ENCODE results near the gene E2F2.
A peak's percentile ranks its signal among the peaks of the same experiment; 100 is the strongest.
"Not testable (repeated sequence)": the region's sequence is repeated elsewhere in the genome, so short reads cannot be mapped to it uniquely, and the experiment has no call there.

E2F2 gene

GRCh38 chr1:23545851-23546250 is 14.8 kb upstream of the E2F2 start:
- DNase-seq: no peak

- DNase-seq: peak; percentile 72
Observed at GRCh38 chr1:23544444-23545389, 13.7 kb upstream of the E2F2 start.

GRCh38 chr1:23543707-23544443 is 12.8 kb upstream of the E2F2 start:
- no peak for DNase-seq

- DNase-seq: not testable (repeated sequence)
Observed at GRCh38 chr1:23542940-23543339, 11.9 kb upstream of the E2F2 start.

- peak; percentile 89 for DNase-seq
Observed at GRCh38 chr1:23539698-23540266, 8.7 kb upstream of the E2F2 start.

- DNase-seq: peak; percentile 85
Observed at GRCh38 chr1:23537296-23537973, 6.4 kb upstream of the E2F2 start.

GRCh38 chr1:23533246-23534023 is 2.4 kb upstream of the E2F2 start:
- peak; percentile 96 for DNase-seq

GRCh38 chr1:23531562-23532094 is 595 bp upstream of the E2F2 start:
- no peak for DNase-seq

- DNase-seq: no peak
Observed at GRCh38 chr1:23530087-23530746, 816 bp downstream of the E2F2 start.

GRCh38 chr1:23529146-23530086 is 1.6 kb downstream of the E2F2 start:
- DNase-seq: no peak

GRCh38 chr1:23528250-23528978 is 2.6 kb downstream of the E2F2 start:
- DNase-seq: peak; percentile 92

GRCh38 chr1:23527900-23528249 is 3.2 kb downstream of the E2F2 start:
- no peak for DNase-seq

- DNase-seq: peak; percentile 44
Observed at GRCh38 chr1:23527366-23527765, 3.7 kb downstream of the E2F2 start.

GRCh38 chr1:23526329-23527041 is 4.5 kb downstream of the E2F2 start:
- no peak for DNase-seq

- no peak for DNase-seq
Observed at GRCh38 chr1:23525558-23526250, 5.3 kb downstream of the E2F2 start.

- DNase-seq: no peak
Observed at GRCh38 chr1:23524716-23525401, 6.2 kb downstream of the E2F2 start.

GRCh38 chr1:23524163-23524562 is 6.9 kb downstream of the E2F2 start:
- no peak for DNase-seq
